ENCODE measurements around the gene SH2B2.

SH2B2 gene

DNA sequence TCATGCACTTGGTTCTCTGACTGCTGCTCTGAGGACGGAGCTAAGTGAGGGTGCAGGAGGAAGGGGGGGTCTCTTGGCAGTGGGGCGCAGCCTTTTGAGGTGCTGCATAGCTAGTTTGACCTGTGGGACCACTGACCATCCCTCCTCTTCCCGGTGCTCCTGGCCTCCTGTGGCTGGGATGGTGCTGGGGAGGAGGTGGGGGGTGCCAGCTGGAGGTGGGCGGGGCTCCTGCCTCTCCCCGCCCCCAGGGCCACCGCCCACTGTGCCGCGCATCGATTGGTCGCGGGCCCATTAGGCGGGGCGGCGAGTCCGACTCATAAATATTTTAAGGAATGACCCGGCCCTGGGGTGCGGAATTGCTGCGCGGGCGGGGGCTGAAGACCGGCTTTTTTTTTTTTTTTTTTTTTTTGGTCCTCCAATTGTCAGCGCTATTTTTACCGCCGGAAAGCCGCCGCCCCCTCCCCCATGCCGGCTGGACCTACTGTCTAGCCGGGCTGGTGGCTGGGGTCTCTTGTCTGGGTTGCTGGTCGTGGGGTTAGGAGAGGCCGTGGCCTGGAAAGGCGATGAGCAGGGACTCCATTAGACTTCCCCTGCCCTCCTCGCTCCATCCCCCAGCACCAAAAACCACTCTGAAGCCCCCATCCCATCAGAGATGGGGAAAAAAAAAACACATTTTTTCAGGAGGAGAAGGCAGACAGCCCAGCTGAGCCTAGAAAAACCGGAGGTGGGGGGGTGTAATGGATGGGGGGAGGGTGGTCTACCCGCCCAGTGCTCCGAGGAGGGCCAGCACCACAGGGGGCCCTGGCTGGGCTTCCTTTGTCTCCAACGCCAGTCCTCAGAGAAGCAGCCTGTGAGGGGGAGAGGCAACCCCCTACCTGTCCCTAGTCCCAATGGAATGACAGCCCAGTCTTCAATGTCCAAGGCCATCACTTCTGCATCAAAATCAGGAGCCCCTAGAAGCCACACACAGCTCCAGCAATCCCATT lies 6.4 kb downstream of the SH2B2 start:
- no peak overlapping the region for H3K4me3 ChIP-seq (ENCODE audit: low read depth, low read length)
- DNase-seq, result no peak
- no peaks in the 10 kb centered on the region for H3K9me3 ChIP-seq (ENCODE audit: severe bottlenecking)
- H3K36me3 ChIP-seq, result no peaks in the 10 kb centered on the region
- no peak for TF ChIP-seq CTCF (IDR thresholded peaks at IDR 0.05; ENCODE audit: low read depth, low read length)
- no peak overlapping the region for H3K27ac ChIP-seq
- H3K27me3 ChIP-seq (ENCODE audit: insufficient read depth, low read depth, severe bottlenecking), result no peaks in the 10 kb centered on the region

DNA sequence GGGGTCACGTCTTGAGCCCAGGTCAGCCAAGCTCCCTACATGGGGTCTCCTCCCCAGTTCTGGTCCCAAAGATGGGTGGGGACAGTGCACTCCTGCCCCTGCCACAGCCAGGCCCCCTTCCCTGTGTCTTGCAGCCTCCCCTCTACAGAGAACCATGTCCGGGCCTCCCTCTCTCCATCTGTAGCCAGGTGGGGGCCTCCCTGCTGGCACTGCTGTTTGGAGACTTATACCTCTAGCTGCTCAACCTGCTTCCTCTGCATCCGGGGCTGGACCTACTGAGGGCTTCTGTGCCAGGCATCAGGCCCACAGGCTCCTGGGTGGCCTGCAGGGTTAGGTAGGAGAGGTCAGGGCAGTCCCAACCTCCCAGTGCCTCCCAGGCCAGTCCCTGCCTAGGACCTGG lies 7.9 kb downstream of the SH2B2 start:
- no peaks in the 10 kb centered on the region for H3K27me3 ChIP-seq (ENCODE audit: insufficient read depth, low read depth, severe bottlenecking)
- no peak overlapping the region for H3K27ac ChIP-seq
- H3K36me3 ChIP-seq, result no peaks in the 10 kb centered on the region
- no peaks in the 10 kb centered on the region for H3K9me3 ChIP-seq (ENCODE audit: severe bottlenecking)
- H3K4me3 ChIP-seq (ENCODE audit: low read depth, low read length), result no peak overlapping the region
- TF ChIP-seq CTCF (IDR thresholded peaks at IDR 0.05; ENCODE audit: low read depth, low read length), result no peak
- no peak for DNase-seq

DNA sequence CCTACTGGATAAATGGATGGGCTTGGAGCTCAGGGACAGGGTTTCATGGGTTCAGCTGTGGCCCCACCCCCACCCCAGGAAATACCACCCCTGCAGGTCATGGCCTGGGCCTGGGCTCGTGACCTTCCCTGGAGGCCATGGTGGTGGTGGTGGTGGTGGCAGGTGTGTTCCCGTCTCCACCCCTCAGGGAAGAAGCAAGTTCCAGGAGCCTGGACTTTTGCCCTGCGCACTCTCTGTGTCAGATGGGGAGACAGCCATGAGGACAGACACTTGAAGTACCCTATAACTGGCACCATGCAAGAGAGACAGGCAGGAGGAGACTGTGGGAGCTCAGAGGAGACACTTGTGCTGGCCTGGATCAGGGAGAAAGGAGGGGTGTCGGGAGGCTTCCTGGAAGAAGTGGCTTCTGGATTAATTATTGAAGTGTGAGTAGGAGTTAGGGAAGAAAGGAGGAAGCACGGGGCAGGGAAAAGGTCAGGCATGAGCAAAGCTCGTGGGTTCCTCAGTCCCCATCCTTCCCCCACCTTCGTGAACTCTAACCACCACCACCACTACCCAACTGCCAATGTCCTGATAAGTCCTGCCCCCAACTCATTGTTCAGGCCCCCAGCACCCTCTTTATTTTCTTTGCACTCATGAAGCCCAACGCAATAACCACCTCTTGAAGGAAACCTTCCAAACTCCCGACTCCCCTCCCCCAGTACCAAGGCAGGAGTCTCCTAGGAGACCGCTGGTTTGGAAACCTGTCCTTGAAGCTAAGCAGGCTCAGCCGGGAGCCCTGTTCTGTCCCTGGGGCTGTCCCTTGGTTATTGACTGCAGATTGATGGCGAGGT lies 8.9 kb downstream of the SH2B2 start:
- Histone ChIP-seq H3K36me3 (no peaks in the 10 kb centered on the region), H3K4me3 (ENCODE audit: low read depth, low read length) (no peak overlapping the region), H3K27ac (no peak overlapping the region), H3K9me3 (ENCODE audit: severe bottlenecking) (no peaks in the 10 kb centered on the region), H3K27me3 (ENCODE audit: insufficient read depth, low read depth, severe bottlenecking) (no peaks in the 10 kb centered on the region)
- no peak for DNase-seq
- TF ChIP-seq CTCF (IDR thresholded peaks at IDR 0.05; ENCODE audit: low read depth, low read length), result no peak

- Histone ChIP-seq H3K27me3 (ENCODE audit: insufficient read depth, low read depth, severe bottlenecking) (no peaks in the 10 kb centered on the region), H3K9me3 (ENCODE audit: severe bottlenecking) (no peaks in the 10 kb centered on the region), H3K4me3 (ENCODE audit: low read depth, low read length) (no peak overlapping the region), H3K36me3 (no peaks in the 10 kb centered on the region), H3K27ac (no peak overlapping the region)
- no peak for TF ChIP-seq CTCF (IDR thresholded peaks at IDR 0.05; ENCODE audit: low read depth, low read length)
- DNase-seq, result no peak
Measured at GRCh38 chr7:102296179-102296438, 9.4 kb downstream of the SH2B2 start.

DNA sequence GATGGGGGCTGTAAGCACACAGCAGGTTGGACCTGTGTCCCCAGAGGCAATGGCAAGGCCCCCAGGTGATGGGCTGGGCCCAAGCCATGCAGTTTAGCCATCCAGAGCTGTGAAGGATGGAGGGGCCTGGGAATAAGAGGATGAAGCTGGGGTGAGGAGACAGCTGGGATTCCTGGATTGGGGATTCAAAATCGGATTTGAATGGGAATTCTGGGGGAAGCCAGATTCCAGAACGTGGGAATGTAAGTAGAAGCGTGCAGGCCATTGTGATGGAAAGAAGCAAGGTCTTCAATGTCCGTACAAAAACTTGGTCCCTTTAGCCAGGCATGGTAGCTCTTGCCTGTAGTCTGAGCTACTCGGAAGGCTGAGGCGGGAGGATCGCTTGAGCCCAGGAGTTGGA lies 9.8 kb downstream of the SH2B2 start:
- no peaks in the 10 kb centered on the region for H3K36me3 ChIP-seq
- no peaks in the 10 kb centered on the region for H3K9me3 ChIP-seq (ENCODE audit: severe bottlenecking)
- no peak for TF ChIP-seq CTCF (IDR thresholded peaks at IDR 0.05; ENCODE audit: low read depth, low read length)
- no peak for DNase-seq
- H3K27me3 ChIP-seq (ENCODE audit: insufficient read depth, low read depth, severe bottlenecking), result no peaks in the 10 kb centered on the region
- no peak overlapping the region for H3K4me3 ChIP-seq (ENCODE audit: low read depth, low read length)
- H3K27ac ChIP-seq, result no peak overlapping the region

Data from WERI-Rb-1 (cell line).